BLaER1 treated with 17β-estradiol and CSF1 and Interleukin-3, amounts not matched to agents 10 nM and 100 nM (cell line): ENCODE results near the gene ECM2.

ENCODE experiments used
- H3K27ac ChIP-seq, 11 experiments: shearing (Covaris generic); formaldehyde crosslinking; 2 replicates each; pipeline ENCODE4 v1.8.1; 2022
- H3K27me3 ChIP-seq, 11 experiments: shearing (Covaris generic); formaldehyde crosslinking; 2 replicates each; pipeline ENCODE4 v1.8.1; 2022
- H3K36me3 ChIP-seq, 11 experiments: shearing (Covaris generic); formaldehyde crosslinking; 2 replicates each; pipeline ENCODE4 v1.8.1; 2022
- H3K4me1 ChIP-seq, 10 experiments: shearing (Covaris generic); formaldehyde crosslinking; 2 replicates each; pipeline ENCODE4 v1.8.1; 2022
- H3K4me2 ChIP-seq, 11 experiments: shearing (Covaris generic); formaldehyde crosslinking; 2 replicates each; pipeline ENCODE4 v1.8.1; 2022
- H3K4me3 ChIP-seq, 10 experiments: shearing (Covaris generic); formaldehyde crosslinking; 2 replicates each; pipeline ENCODE4 v1.8.1; 2022
- H3K9ac ChIP-seq, 11 experiments: shearing (Covaris generic); formaldehyde crosslinking; 2 replicates each; pipeline ENCODE4 v1.8.1; 2022
- H3K9me3 ChIP-seq, 11 experiments: shearing (Covaris generic); formaldehyde crosslinking; replicated peaks in 1 of 11; 2 replicates each; pipeline ENCODE4 v1.8.1; 2022
- H4K20me1 ChIP-seq, 11 experiments: shearing (Covaris generic); formaldehyde crosslinking; 2 replicates each; pipeline ENCODE4 v1.8.1; 2022
- Cebpa-rat ChIP-seq, 11 experiments: shearing (Covaris generic); IDR thresholded peaks; 2 replicates each; pipeline ENCODE4 v1.8.1; 2022

ECM2 gene

GRCh38 chr9:92468206-92468605, 67.6 kb downstream of the ECM2 start:
- Histone ChIP-seq H3K4me1 (peaks cover 0 to 23% (median 8%) of the 10 kb centered on the region in 10 experiments; a peak in 9 of 20 replicates), H3K27me3 (no peaks in the 10 kb centered on the region), H3K9me3 (no peaks in the 10 kb centered on the region), H3K36me3 (no peaks in the 10 kb centered on the region), H4K20me1 (no peaks in the 10 kb centered on the region), H3K27ac (no peak overlapping the region), H3K4me3 (no peak overlapping the region), H3K9ac (no peak overlapping the region), H3K4me2 (no peak overlapping the region)
- no peak for TF ChIP-seq Cebpa-rat (IDR thresholded peaks at IDR 0.05)

GRCh38 chr9:92467511-92467910, 68.3 kb downstream of the ECM2 start:
- no peak overlapping the region for H3K4me2 ChIP-seq
- TF ChIP-seq Cebpa-rat (IDR thresholded peaks at IDR 0.05) = no peak
- H3K4me1 ChIP-seq = peaks cover 0 to 23% (median 8%) of the 10 kb centered on the region in 10 experiments; a peak in 9 of 20 replicates
- no peak overlapping the region for H3K4me3 ChIP-seq
- H4K20me1 ChIP-seq = no peaks in the 10 kb centered on the region; a peak in 1 of 22 replicates
- H3K9ac ChIP-seq = no peak overlapping the region
- H3K36me3 ChIP-seq = no peaks in the 10 kb centered on the region
- H3K27ac ChIP-seq = no peak overlapping the region
- H3K27me3 ChIP-seq = no peaks in the 10 kb centered on the region
- no peaks in the 10 kb centered on the region for H3K9me3 ChIP-seq

GRCh38 chr9:92467041-92467440, 68.7 kb downstream of the ECM2 start:
- no peaks in the 10 kb centered on the region; a peak in 1 of 22 replicates for H4K20me1 ChIP-seq
- H3K4me2 ChIP-seq = peak overlapping the region in 1 of 11 experiments; percentile 24; a peak in 1 of 22 replicates
- no peaks in the 10 kb centered on the region for H3K9me3 ChIP-seq
- TF ChIP-seq Cebpa-rat (IDR thresholded peaks at IDR 0.05) = no peak
- H3K9ac ChIP-seq = no peak overlapping the region
- H3K36me3 ChIP-seq = no peaks in the 10 kb centered on the region
- no peak overlapping the region for H3K4me3 ChIP-seq
- H3K27ac ChIP-seq = no peak overlapping the region
- H3K27me3 ChIP-seq = no peaks in the 10 kb centered on the region
- H3K4me1 ChIP-seq = peaks cover 0 to 23% (median 8%) of the 10 kb centered on the region in 10 experiments; a peak in 9 of 20 replicates

GRCh38 chr9:92463984-92464383, 71.8 kb downstream of the ECM2 start:
- Histone ChIP-seq H3K27me3 (no peaks in the 10 kb centered on the region), H3K36me3 (no peaks in the 10 kb centered on the region), H3K4me1 (peaks cover 0 to 23% (median 4%) of the 10 kb centered on the region in 10 experiments; a peak in 8 of 20 replicates), H3K9ac (no peak overlapping the region), H3K4me2 (peak overlapping the region in 4 of 11 experiments; percentile 4 to 10 (median 6); a peak in 2 of 22 replicates), H3K27ac (no peak overlapping the region), H4K20me1 (no peaks in the 10 kb centered on the region; a peak in 1 of 22 replicates), H3K9me3 (no peaks in the 10 kb centered on the region), H3K4me3 (no peak overlapping the region)
- no peak for TF ChIP-seq Cebpa-rat (IDR thresholded peaks at IDR 0.05)

GRCh38 chr9:92463387-92463786, 72.4 kb downstream of the ECM2 start:
- Histone ChIP-seq H3K27ac (no peak overlapping the region), H3K4me1 (peaks cover 0 to 23% (median 4%) of the 10 kb centered on the region in 10 experiments; a peak in 8 of 20 replicates), H3K4me2 (no peak overlapping the region), H3K36me3 (no peaks in the 10 kb centered on the region), H3K27me3 (no peaks in the 10 kb centered on the region), H3K4me3 (no peak overlapping the region), H3K9ac (no peak overlapping the region), H4K20me1 (no peaks in the 10 kb centered on the region; a peak in 1 of 22 replicates), H3K9me3 (no peaks in the 10 kb centered on the region)
- no peak for TF ChIP-seq Cebpa-rat (IDR thresholded peaks at IDR 0.05)

GRCh38 chr9:92457576-92457975, 78.2 kb downstream of the ECM2 start:
- Histone ChIP-seq H4K20me1 (no peaks in the 10 kb centered on the region), H3K36me3 (no peaks in the 10 kb centered on the region), H3K9ac (no peak overlapping the region), H3K4me1 (no peaks in the 10 kb centered on the region), H3K4me3 (no peak overlapping the region), H3K27ac (no peak overlapping the region), H3K4me2 (no peak overlapping the region), H3K27me3 (no peaks in the 10 kb centered on the region), H3K9me3 (no peaks in the 10 kb centered on the region)
- no peak for TF ChIP-seq Cebpa-rat (IDR thresholded peaks at IDR 0.05)

GRCh38 chr9:92455217-92455616, 80.6 kb downstream of the ECM2 start:
- H3K9me3 ChIP-seq = no peaks in the 10 kb centered on the region
- H3K4me2 ChIP-seq = no peak overlapping the region
- no peak overlapping the region for H3K4me3 ChIP-seq
- H3K9ac ChIP-seq = no peak overlapping the region
- no peak for TF ChIP-seq Cebpa-rat (IDR thresholded peaks at IDR 0.05)
- no peaks in the 10 kb centered on the region for H3K27me3 ChIP-seq
- H3K4me1 ChIP-seq = no peaks in the 10 kb centered on the region
- no peaks in the 10 kb centered on the region for H4K20me1 ChIP-seq
- no peak overlapping the region for H3K27ac ChIP-seq
- no peaks in the 10 kb centered on the region for H3K36me3 ChIP-seq

GRCh38 chr9:92446536-92446935, 89.3 kb downstream of the ECM2 start:
- H4K20me1 ChIP-seq = peaks cover 0 to 6% (median 0%) of the 10 kb centered on the region in 11 experiments; a peak in 1 of 22 replicates
- H3K27me3 ChIP-seq = no peaks in the 10 kb centered on the region
- peaks cover 0 to 11% (median 6%) of the 10 kb centered on the region in 11 experiments; a peak in 11 of 22 replicates for H3K9me3 ChIP-seq
- H3K4me1 ChIP-seq = peaks cover 0 to 12% (median 9%) of the 10 kb centered on the region in 10 experiments; a peak in 14 of 20 replicates
- H3K27ac ChIP-seq = no peak overlapping the region
- no peak overlapping the region for H3K9ac ChIP-seq
- no peak overlapping the region for H3K4me3 ChIP-seq
- peaks cover 0 to 4% (median 0%) of the 10 kb centered on the region in 11 experiments; a peak in 2 of 22 replicates for H3K36me3 ChIP-seq
- H3K4me2 ChIP-seq = no peak overlapping the region
- no peak for TF ChIP-seq Cebpa-rat (IDR thresholded peaks at IDR 0.05)
